Colonic mucosa (tissue), 4 donors: ENCODE results near the gene POLRMT. TPM values are rescaled to one million over a fixed set of nuclear protein-coding genes. Genes with fewer than 3 reads are reported as not detected.

ENCODE experiments used
- DNase-seq: peaks from one replicate; pipeline ENCODE4 v3.0.0-alpha.2; 2020
- H3K27ac ChIP-seq: fragments of 200-600 bp; one replicate; pipeline ENCODE4 v1.8.0; 2021
- H3K27me3 ChIP-seq: fragments of 200-600 bp; one replicate; pipeline ENCODE4 v1.8.0; 2021
- H3K36me3 ChIP-seq: fragments of 200-600 bp; one replicate; pipeline ENCODE4 v1.8.0; 2021
- H3K4me1 ChIP-seq: fragments of 200-600 bp; one replicate; pipeline ENCODE4 v1.8.0; 2021; ENCODE audit warnings: mild to moderate bottlenecking
- H3K4me3 ChIP-seq: fragments of 200-600 bp; one replicate; pipeline ENCODE4 v1.8.0; 2021
- H3K9ac ChIP-seq, 2 donors: one replicate each; pipeline ENCODE4 v1.7.0; 2013; ENCODE audit warnings: control low read depth in 2 of 2, low read depth in 2 of 2, low read length in 2 of 2
- H3K9me3 ChIP-seq: fragments of 200-600 bp; one replicate; pipeline ENCODE4 v1.8.0; 2021
- intact Hi-C: fragments of 100-400 bp; cut with DNase I; formaldehyde crosslinking; loops from one replicate; pipeline ENCODE4 v1.14.1; 2022
- total RNA-seq, 2 donors: library from RNA; stranded (reverse); fragmentation: NEBNext Ultra II Directional in 1 of 2; extraction: Animal tissue kit (Norgen Biotek cat#: 25700) in 1 of 2; gene quantifications; one replicate each; pipeline ENCODE4 v1.2.1, GENCODE V29; 2021
- TF ChIP-seq, protein P1 (sequence below): fragments of 200-600 bp; IDR thresholded peaks from one replicate; pipeline ENCODE4 v1.8.0; 2022; ENCODE audit warnings: antibody characterized with exemption, mild to moderate bottlenecking
- donor health status: healthy.
- donor health status: DM: no; HTN: no; CAD: no.
- donor health status: DM: no; HTN: no; CAD: no.

Gene POLRMT
- total RNA-seq, 2 donors from 2014 or later = 50.2 to 77.3 TPM

DNA sequence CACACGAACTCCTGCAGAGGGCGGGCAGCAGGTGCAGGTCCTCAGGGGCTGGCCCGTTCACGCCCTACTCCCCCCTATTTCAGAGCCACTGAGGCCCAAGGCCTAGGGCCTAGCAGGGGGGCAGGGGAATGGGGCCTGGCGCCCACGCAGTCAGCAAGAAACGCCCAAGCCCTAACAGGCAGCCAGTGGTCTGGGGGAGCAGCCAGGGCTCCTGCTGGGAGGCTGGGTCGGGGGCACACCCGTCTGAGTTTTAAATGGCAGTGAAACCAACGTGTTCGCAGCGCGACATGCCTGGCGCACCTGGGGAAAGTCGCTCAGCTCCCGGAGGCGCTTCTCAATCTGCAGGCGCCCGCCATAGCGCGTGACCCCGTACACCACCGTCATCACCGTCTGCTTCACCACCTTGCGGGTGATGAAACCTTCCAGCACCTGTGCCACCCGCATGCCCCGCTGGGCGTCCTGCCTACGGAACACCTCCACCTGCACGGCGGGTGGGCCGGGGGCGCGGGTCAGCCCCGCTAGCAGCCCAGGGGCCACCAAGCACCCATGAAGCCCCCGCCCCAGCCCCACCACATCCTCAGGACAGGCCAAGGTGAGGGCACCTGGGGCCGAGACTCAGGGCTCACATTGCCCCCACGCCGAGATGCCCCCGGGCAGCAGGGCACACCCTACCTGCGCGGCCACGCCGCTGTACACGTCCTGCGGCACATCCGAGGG, 13.9 kb downstream of the POLRMT start:
- peaks cover 4% of the 10 kb centered on the region for H3K27me3 ChIP-seq
- no peaks in the 10 kb centered on the region for H3K4me1 ChIP-seq
- H3K9ac ChIP-seq = no peak overlapping the region
- no peak overlapping the region for H3K4me3 ChIP-seq
- TF ChIP-seq, protein P1, sequence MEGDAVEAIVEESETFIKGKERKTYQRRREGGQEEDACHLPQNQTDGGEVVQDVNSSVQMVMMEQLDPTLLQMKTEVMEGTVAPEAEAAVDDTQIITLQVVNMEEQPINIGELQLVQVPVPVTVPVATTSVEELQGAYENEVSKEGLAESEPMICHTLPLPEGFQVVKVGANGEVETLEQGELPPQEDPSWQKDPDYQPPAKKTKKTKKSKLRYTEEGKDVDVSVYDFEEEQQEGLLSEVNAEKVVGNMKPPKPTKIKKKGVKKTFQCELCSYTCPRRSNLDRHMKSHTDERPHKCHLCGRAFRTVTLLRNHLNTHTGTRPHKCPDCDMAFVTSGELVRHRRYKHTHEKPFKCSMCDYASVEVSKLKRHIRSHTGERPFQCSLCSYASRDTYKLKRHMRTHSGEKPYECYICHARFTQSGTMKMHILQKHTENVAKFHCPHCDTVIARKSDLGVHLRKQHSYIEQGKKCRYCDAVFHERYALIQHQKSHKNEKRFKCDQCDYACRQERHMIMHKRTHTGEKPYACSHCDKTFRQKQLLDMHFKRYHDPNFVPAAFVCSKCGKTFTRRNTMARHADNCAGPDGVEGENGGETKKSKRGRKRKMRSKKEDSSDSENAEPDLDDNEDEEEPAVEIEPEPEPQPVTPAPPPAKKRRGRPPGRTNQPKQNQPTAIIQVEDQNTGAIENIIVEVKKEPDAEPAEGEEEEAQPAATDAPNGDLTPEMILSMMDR = no peak
- H3K9me3 ChIP-seq = no peaks in the 10 kb centered on the region
- peaks cover 5% of the 10 kb centered on the region for H3K36me3 ChIP-seq
- DNase-seq = no peak
- intact Hi-C loops = no loop called here
- no peak overlapping the region for H3K27ac ChIP-seq

DNA sequence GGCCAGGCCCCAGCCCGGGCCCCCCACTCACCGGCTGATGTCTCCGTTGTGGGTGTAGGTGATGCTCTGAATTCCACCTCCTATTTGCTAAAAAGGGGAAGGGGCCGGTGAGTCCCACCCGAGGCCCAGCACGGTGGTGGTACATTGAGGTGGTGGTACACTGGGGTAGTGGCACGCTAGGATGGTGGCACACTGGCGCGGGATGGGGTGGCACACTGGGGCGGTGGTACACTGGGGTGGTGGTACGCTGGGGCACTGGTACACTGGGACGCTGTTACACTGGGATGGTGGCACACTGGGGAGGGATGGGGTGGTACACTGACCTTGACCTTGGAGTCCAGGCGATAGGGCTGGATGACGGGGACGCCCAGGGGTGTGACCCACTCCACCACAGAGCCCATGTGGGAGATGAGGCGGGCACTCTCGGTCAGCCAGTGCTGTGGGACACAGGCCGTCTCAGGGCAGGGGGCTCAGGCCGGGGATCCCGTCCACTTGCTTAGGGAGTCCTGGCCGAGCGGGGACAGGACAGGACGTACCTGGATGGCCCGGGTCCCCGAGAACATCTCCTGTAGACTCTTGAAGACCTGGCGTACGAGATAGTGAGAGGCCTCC, 14.6 kb downstream of the POLRMT start:
- Histone ChIP-seq H3K36me3 (peaks cover 5% of the 10 kb centered on the region), H3K9ac (no peak overlapping the region), H3K4me3 (no peak overlapping the region), H3K27ac (no peak overlapping the region), H3K4me1 (no peaks in the 10 kb centered on the region), H3K9me3 (no peaks in the 10 kb centered on the region), H3K27me3 (peaks cover 4% of the 10 kb centered on the region)
- TF ChIP-seq, protein P1 = no peak
- DNase-seq = no peak
- intact Hi-C loops = no loop called here

DNA sequence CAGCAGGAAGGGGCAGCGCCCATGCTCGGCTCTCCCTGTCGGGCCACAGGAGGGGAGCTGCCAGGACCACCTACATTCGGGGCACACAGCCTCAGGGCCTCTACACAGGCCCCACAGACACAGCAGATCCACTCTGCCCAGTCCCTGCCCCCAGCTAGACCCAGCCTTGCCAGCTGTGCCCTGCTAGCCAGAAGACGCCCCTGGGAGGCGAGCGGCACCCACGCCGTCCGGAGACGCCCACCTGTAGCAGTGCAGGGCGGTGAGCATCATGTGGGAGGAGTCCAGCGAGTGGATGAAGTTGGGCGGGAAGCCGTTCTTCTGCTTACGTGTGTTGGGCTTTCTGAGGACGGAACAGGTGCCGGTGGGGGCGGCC, 15.1 kb downstream of the POLRMT start:
- H3K9me3 ChIP-seq = no peaks in the 10 kb centered on the region
- intact Hi-C loops = no loop called here
- H3K4me1 ChIP-seq = no peaks in the 10 kb centered on the region
- H3K27ac ChIP-seq = no peak overlapping the region
- H3K4me3 ChIP-seq = no peak overlapping the region
- H3K27me3 ChIP-seq = peaks cover 4% of the 10 kb centered on the region
- H3K36me3 ChIP-seq = peaks cover 5% of the 10 kb centered on the region
- no peak overlapping the region for H3K9ac ChIP-seq
- no peak for DNase-seq
- TF ChIP-seq, protein P1 = no peak

DNA sequence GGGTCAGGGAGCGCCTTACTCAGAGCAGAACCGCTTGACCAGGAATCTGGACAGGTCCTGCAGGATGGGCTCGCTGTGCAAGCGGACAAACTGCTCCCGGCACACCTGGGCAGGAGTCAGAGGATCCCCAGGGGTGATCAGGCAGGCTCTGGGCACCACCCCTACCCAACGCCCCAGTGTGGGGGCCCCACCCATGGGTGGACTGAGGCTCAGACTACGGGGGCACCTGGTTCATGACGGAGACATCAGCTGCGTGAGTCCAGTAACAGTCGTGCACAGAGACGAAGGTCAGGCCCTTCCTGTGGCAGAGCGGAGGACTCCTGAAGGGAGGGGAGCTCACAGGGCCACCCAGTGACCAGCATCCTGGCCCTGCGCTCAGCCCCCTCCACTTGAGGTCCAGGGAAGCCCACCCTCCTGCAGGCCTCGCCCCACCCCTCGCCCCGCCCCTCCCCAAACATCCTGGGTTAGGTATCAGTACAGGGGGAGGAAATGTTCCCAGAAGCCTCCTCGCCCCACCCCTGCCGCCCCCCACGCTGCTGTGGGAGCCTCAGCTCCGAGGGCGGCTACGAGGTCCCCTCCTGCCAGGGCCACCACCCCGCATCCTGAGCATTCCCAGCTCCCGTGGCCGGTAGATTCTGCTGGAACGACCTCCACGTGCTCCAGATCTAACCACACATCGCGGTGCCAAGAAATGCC, 15.6 kb downstream of the POLRMT start:
- Histone ChIP-seq H3K9ac (no peak overlapping the region), H3K27me3 (peaks cover 4% of the 10 kb centered on the region), H3K4me3 (no peak overlapping the region), H3K36me3 (peaks cover 5% of the 10 kb centered on the region), H3K27ac (no peak overlapping the region), H3K9me3 (no peaks in the 10 kb centered on the region), H3K4me1 (no peaks in the 10 kb centered on the region)
- TF ChIP-seq, protein P1 = no peak
- intact Hi-C loops = no loop called here
- DNase-seq = no peak

DNA sequence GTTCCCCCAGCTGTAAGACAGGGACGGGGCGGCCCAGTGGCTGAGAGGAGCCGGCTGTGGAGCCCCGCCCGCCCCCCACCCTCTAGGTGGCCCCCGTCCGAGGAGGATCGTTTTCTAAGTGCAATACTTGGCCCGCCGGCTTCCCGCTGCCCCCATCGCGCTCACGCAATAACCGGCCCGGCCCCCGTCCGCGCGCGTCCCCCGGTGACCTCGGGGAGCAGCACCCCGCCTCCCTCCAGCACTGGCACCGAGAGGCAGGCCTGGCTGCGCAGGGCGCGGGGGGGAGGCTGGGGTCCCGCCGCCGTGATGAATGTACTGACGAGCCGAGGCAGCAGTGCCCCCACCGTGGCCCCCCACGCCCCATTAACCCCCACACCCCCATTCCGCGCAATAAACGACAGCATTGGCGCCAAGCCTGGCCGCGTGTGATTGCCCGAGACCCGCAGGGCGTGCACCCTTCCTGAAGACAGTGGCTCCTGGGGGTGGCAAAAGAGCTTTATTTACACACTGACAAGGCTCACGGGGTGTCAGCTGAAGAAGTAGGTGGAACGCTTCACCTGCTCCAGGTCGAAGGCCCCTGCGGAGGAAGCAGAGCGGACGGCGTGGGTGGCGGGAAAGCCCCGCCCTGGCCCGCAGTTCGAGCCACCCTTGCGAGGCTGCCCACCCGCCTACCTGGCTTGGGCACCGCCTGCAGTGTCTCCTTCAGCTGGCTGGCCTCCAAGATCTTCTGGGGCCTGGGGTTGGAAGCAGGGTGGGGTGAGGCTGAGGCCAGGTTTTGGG, 16.4 kb downstream of the POLRMT start:
- Histone ChIP-seq H3K4me3 (no peak overlapping the region), H3K36me3 (peaks cover 5% of the 10 kb centered on the region), H3K27me3 (peaks cover 4% of the 10 kb centered on the region), H3K9ac (no peak overlapping the region), H3K27ac (no peak overlapping the region), H3K4me1 (no peaks in the 10 kb centered on the region), H3K9me3 (no peaks in the 10 kb centered on the region)
- no peak for DNase-seq
- TF ChIP-seq, protein P1 = no peak
- intact Hi-C loops = no loop called here
